HepG2 (cell line): ENCODE measurements around the gene PLEKHG2. TPM values are rescaled to one million over a fixed set of nuclear protein-coding genes. Genes with fewer than 3 reads are reported as not detected.

Experiments
- ASH2L ChIP-seq: fragments of 300-600, 200-600 bp; sonication (generic); IDR thresholded peaks from 2 replicates; pipeline ENCODE4 v1.7.0; 2017; ENCODE audit warnings: low read depth, mild to moderate bottlenecking, moderate library complexity, mixed read lengths, low read length; ENCODE audit not compliant: insufficient read length
- CREM ChIP-seq, 2 experiments: sonication (generic) in 1 of 2; formaldehyde crosslinking in 1 of 2; IDR thresholded peaks; 2 replicates each; pipeline versions ENCODE4 v1.4.0 to v1.6.1; 2016 to 2020; ENCODE audit warnings: antibody characterized with exemption in 1 of 2, mild to moderate bottlenecking in 1 of 2, missing genetic modification reagents in 1 of 2
- FIP1L1 ChIP-seq: fragments of 200-400 bp; formaldehyde crosslinking; IDR thresholded peaks from 2 replicates; pipeline ENCODE4 v1.6.1; 2018; ENCODE audit warnings: low read depth, mild to moderate bottlenecking, low read length, moderate library complexity, borderline replicate concordance; ENCODE audit not compliant: insufficient read depth
- FOXO1 ChIP-seq: sonication (generic); formaldehyde crosslinking; IDR thresholded peaks from 2 replicates; pipeline ENCODE4 v1.4.0; 2020; ENCODE audit warnings: missing genetic modification reagents
- STAT6 ChIP-seq: sonication (generic); formaldehyde crosslinking; IDR thresholded peaks from 2 replicates; pipeline ENCODE4 v1.4.0; 2020; ENCODE audit warnings: missing genetic modification reagents, mild to moderate bottlenecking, borderline replicate concordance
- XBP1 ChIP-seq: sonication (generic); formaldehyde crosslinking; IDR thresholded peaks from 2 replicates; pipeline ENCODE4 v1.5.0; 2020; ENCODE audit warnings: missing genetic modification reagents
- ZBTB20 ChIP-seq: sonication (generic); formaldehyde crosslinking; IDR thresholded peaks from 2 replicates; pipeline ENCODE4 v1.8.1; 2023; ENCODE audit warnings: missing genetic modification reagents, low read depth, mild to moderate bottlenecking, borderline replicate concordance
- ZBTB26 ChIP-seq: IDR thresholded peaks from 2 replicates; pipeline ENCODE4 v1.6.1; 2016; ENCODE audit warnings: missing compliant biosample characterization, missing genetic modification reagents, borderline replicate concordance
- ZC3H4 ChIP-seq: sonication (generic); formaldehyde crosslinking; IDR thresholded peaks from 2 replicates; pipeline ENCODE4 v1.4.0; 2020; ENCODE audit warnings: missing genetic modification reagents, borderline replicate concordance
- ZNF20 ChIP-seq: sonication (generic); formaldehyde crosslinking; IDR thresholded peaks from 2 replicates; pipeline ENCODE4 v1.4.0; 2020; ENCODE audit warnings: mild to moderate bottlenecking, moderate library complexity, missing genetic modification reagents
- ZNF546 ChIP-seq: sonication (generic); formaldehyde crosslinking; conservative IDR thresholded peaks from 2 replicates; pipeline ENCODE4 v1.8.1; 2023; ENCODE audit warnings: mild to moderate bottlenecking, missing genetic modification reagents
- ZNF580 ChIP-seq: IDR thresholded peaks from 2 replicates; pipeline ENCODE4 v1.6.1; 2016; ENCODE audit warnings: low read depth, borderline replicate concordance
- ZNF589 ChIP-seq: sonication (generic); formaldehyde crosslinking; conservative IDR thresholded peaks from 2 replicates; pipeline ENCODE4 v1.8.0; 2022; ENCODE audit warnings: mild to moderate bottlenecking, moderate library complexity, missing genetic modification reagents
- ZNF768 ChIP-seq: sonication (generic); formaldehyde crosslinking; IDR thresholded peaks from 2 replicates; pipeline ENCODE4 v1.4.0; 2020; ENCODE audit warnings: missing genetic modification reagents
- polyA plus RNA-seq, 8 experiments: library from polyadenylated mRNA; depleted of rRNA in 3 of 8; stranded (reverse) in 7 of 8; unstranded in 1 of 8; fragments of >200 nt; fragmentation: Illumina TruSeq in 4 of 8; extraction: Trizol in 4 of 8; gene quantifications; 2 replicates each; pipeline versions ENCODE4 v1.2.1 to v1.2.3, GENCODE V29; 2011 to 2016; ENCODE audit warnings: low read depth in 4 of 8, missing spikeins in 1 of 8, mixed read lengths in 1 of 8; ENCODE audit not compliant: insufficient read depth in 1 of 8
- total RNA-seq, 5 experiments: library from RNA; depleted of rRNA; stranded (reverse); fragments of >200 nt; fragmentation: Illumina TruSeq; extraction: Trizol; gene quantifications; 2 replicates each; pipeline ENCODE4 v1.2.3, GENCODE V29; 2016; ENCODE audit warnings: low read depth in 1 of 5
- TF ChIP-seq, protein P1 (sequence below): sonication (generic); formaldehyde crosslinking; IDR thresholded peaks from 2 replicates; pipeline ENCODE4 v1.4.0; 2020; ENCODE audit warnings: missing genetic modification reagents, borderline replicate concordance
- TF ChIP-seq, protein P2 (sequence below): sonication (generic); formaldehyde crosslinking; IDR thresholded peaks from 2 replicates; pipeline ENCODE4 v1.4.0; 2020; ENCODE audit warnings: mild to moderate bottlenecking, missing genetic modification reagents

Gene PLEKHG2
- total and polyA plus RNA-seq, 2 of the 13 experiments (the other 11 are each of a cell fraction or from before 2014, with no cell fraction given), result 3.6 to 6.8 TPM

DNA sequence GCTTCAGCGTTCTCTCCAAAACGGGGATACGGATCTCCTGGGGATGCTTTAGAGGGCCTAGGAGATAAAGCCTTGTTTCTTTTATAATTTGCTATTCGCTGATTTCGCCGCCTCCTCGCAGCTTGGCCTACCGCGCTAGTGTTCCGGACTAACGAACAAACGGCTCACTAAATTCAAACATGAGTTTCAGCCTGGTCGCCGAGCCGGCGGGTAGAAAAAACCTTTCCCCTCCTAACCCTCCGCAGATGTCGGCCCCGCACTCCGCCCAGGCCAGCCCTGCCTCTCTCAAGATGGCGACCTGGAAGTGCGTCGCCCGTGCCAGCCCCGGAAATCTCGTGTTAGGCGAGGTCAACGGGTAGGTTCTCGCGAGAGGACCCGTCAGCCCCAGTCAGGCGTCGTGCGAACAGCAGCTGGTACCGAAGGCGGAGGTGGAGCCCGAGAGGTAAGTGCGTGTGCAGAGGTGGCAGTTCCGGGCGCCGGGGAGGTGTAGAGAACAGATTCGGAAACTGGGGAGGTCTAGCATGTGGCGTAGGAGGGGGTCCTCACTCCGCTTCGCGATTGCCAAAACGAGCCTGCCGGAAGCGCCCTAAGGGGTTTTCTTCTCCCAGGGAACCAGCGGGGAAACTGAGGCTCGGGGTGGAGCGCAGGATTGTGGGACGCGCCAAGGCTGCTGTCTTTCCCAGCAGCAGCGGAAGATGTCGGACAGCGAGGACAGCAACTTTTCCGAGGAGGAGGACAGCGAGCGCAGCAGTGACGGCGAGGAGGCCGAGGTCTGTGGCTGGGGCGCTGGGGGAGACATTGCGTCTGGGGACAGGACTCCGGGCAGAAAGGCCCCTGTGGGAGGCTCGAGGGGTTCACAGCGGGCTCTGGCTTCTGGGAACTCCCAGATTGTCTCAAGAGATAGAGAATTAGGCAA, 33.0 kb downstream of the PLEKHG2 start, which contains the start of gene SUPT5H (continued):
- TF ChIP-seq STAT6 (CRISPR knock-in tag), result no peak
- TF ChIP-seq ZNF546 (CRISPR knock-in tag), result peak; percentile 86; the same call in 1 of the 2 replicates
- no peak for TF ChIP-seq FIP1L1
- 0 out of 2 replicates have a peak, but pooled peaks have one; percentile 31 for TF ChIP-seq ZNF20 (CRISPR knock-in tag)
- TF ChIP-seq ZBTB26 (CRISPR knock-in tag), result peak; percentile 62; the same call in 1 of the 2 replicates
- TF ChIP-seq, protein P1, sequence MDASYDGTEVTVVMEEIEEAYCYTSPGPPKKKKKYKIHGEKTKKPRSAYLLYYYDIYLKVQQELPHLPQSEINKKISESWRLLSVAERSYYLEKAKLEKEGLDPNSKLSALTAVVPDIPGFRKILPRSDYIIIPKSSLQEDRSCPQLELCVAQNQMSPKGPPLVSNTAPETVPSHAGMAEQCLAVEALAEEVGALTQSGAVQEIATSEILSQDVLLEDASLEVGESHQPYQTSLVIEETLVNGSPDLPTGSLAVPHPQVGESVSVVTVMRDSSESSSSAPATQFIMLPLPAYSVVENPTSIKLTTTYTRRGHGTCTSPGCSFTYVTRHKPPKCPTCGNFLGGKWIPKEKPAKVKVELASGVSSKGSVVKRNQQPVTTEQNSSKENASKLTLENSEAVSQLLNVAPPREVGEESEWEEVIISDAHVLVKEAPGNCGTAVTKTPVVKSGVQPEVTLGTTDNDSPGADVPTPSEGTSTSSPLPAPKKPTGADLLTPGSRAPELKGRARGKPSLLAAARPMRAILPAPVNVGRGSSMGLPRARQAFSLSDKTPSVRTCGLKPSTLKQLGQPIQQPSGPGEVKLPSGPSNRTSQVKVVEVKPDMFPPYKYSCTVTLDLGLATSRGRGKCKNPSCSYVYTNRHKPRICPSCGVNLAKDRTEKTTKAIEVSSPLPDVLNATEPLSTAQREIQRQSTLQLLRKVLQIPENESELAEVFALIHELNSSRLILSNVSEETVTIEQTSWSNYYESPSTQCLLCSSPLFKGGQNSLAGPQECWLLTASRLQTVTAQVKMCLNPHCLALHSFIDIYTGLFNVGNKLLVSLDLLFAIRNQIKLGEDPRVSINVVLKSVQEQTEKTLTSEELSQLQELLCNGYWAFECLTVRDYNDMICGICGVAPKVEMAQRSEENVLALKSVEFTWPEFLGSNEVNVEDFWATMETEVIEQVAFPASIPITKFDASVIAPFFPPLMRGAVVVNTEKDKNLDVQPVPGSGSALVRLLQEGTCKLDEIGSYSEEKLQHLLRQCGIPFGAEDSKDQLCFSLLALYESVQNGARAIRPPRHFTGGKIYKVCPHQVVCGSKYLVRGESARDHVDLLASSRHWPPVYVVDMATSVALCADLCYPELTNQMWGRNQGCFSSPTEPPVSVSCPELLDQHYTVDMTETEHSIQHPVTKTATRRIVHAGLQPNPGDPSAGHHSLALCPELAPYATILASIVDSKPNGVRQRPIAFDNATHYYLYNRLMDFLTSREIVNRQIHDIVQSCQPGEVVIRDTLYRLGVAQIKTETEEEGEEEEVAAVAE (CRISPR knock-in tag), result peak; percentile 73; the same call in 1 of the 2 replicates
- peak; percentile 81 for TF ChIP-seq ASH2L
- peak; percentile 72; the same call in 1 of the 2 replicates for TF ChIP-seq ZNF580 (CRISPR knock-in tag)
- TF ChIP-seq XBP1 (CRISPR knock-in tag), result no peak
- TF ChIP-seq, protein P2, sequence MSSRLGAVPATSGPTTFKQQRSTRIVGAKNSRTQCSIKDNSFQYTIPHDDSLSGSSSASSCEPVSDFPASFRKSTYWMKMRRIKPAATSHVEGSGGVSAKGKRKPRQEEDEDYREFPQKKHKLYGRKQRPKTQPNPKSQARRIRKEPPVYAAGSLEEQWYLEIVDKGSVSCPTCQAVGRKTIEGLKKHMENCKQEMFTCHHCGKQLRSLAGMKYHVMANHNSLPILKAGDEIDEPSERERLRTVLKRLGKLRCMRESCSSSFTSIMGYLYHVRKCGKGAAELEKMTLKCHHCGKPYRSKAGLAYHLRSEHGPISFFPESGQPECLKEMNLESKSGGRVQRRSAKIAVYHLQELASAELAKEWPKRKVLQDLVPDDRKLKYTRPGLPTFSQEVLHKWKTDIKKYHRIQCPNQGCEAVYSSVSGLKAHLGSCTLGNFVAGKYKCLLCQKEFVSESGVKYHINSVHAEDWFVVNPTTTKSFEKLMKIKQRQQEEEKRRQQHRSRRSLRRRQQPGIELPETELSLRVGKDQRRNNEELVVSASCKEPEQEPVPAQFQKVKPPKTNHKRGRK, result no peak
- no peak for TF ChIP-seq ZC3H4 (CRISPR knock-in tag)
- no peak for TF ChIP-seq ZBTB20 (CRISPR knock-in tag)
- TF ChIP-seq ZNF589 (CRISPR knock-in tag), result no peak
- peak; percentile 93 for TF ChIP-seq CREM (IDR thresholded peaks at IDR 0.05)
- TF ChIP-seq CREM (CRISPR knock-in tag; IDR thresholded peaks at IDR 0.05), result no peak
- peak; percentile 49; the same call in 1 of the 2 replicates for TF ChIP-seq FOXO1 (CRISPR knock-in tag)
- peak; percentile 32; the same call in 1 of the 2 replicates for TF ChIP-seq ZNF768 (CRISPR knock-in tag)
